ENCODE data around the gene TLL2. TPM values are rescaled to one million over a fixed set of nuclear protein-coding genes. Genes with fewer than 3 reads are reported as not detected.

TLL2 gene
- total RNA-seq, 2 experiments from 2014 or later = 0.05 TPM; not detected in 1

GRCh38 chr10:96411716-96412320 is 101.9 kb downstream of the TLL2 start:
- CTCF ChIA-PET = interaction anchor here (0.7 kb wide), 1 partner anchor 15 kb away, joined by 3 read pairs; no protein-coding TSS in a partner anchor
- H3K27ac Mint-ChIP-seq = no peak overlapping the region
- no peaks in the 10 kb centered on the region for H3K4me1 Mint-ChIP-seq (ENCODE audit: low read depth)
- DNase-seq = no peak
- POLR2A ChIA-PET = no interaction called here
- no peaks in the 10 kb centered on the region for H3K36me3 Mint-ChIP-seq
- peaks cover 21% of the 10 kb centered on the region for H3K27me3 Mint-ChIP-seq
- H3K4me3 Mint-ChIP-seq = no peak overlapping the region
- no peaks in the 10 kb centered on the region for H3K9me3 Mint-ChIP-seq
- intact Hi-C loops (cut with micrococcal nuclease) = no loop called here

GRCh38 chr10:96410296-96410695 is 103.4 kb downstream of the TLL2 start:
- Mint-ChIP-seq H3K27ac (no peak overlapping the region), H3K4me1 (ENCODE audit: low read depth) (no peaks in the 10 kb centered on the region), H3K9me3 (no peaks in the 10 kb centered on the region), H3K4me3 (no peak overlapping the region), H3K27me3 (peaks cover 21% of the 10 kb centered on the region), H3K36me3 (no peaks in the 10 kb centered on the region)
- intact Hi-C loops (cut with micrococcal nuclease) = no loop called here
- CTCF ChIA-PET = interaction anchor here (1.2 to 1.6 kb wide), 2 partner anchors 15 to 35 kb away, joined by 3 to 7 read pairs; no protein-coding TSS in a partner anchor
- DNase-seq = no peak
- POLR2A ChIA-PET = no interaction called here

- no peak overlapping the region for H3K27ac Mint-ChIP-seq
- intact Hi-C loops (cut with micrococcal nuclease) = no loop called here
- H3K4me3 Mint-ChIP-seq = no peak overlapping the region
- no peaks in the 10 kb centered on the region for H3K36me3 Mint-ChIP-seq
- H3K9me3 Mint-ChIP-seq = no peaks in the 10 kb centered on the region
- ChIA-PET POLR2A (no interaction called here), CTCF (no interaction called here)
- peaks cover 21% of the 10 kb centered on the region for H3K27me3 Mint-ChIP-seq
- no peak for DNase-seq
- no peaks in the 10 kb centered on the region for H3K4me1 Mint-ChIP-seq (ENCODE audit: low read depth)
Observed at GRCh38 chr10:96408201-96408600, 105.5 kb downstream of the TLL2 start.

GRCh38 chr10:96407560-96408069 is 106.1 kb downstream of the TLL2 start:
- Mint-ChIP-seq H3K4me3 (no peak overlapping the region), H3K27ac (no peak overlapping the region), H3K27me3 (peaks cover 16% of the 10 kb centered on the region), H3K4me1 (ENCODE audit: low read depth) (no peaks in the 10 kb centered on the region), H3K9me3 (no peaks in the 10 kb centered on the region), H3K36me3 (no peaks in the 10 kb centered on the region)
- no peak for DNase-seq
- CTCF ChIA-PET = interaction anchor here (1.2 kb wide), 1 partner anchor 37 kb away, joined by 3 read pairs; no protein-coding TSS in a partner anchor
- intact Hi-C loops (cut with micrococcal nuclease) = no loop called here
- POLR2A ChIA-PET = no interaction called here

GRCh38 chr10:96406091-96406490 is 107.6 kb downstream of the TLL2 start:
- Mint-ChIP-seq H3K36me3 (no peaks in the 10 kb centered on the region), H3K4me1 (ENCODE audit: low read depth) (no peaks in the 10 kb centered on the region), H3K27me3 (peaks cover 12% of the 10 kb centered on the region), H3K4me3 (no peak overlapping the region), H3K9me3 (no peaks in the 10 kb centered on the region), H3K27ac (no peak overlapping the region)
- POLR2A ChIA-PET = no interaction called here
- intact Hi-C loops (cut with micrococcal nuclease) = no loop called here
- no peak for DNase-seq
- CTCF ChIA-PET = no interaction called here

- no peak for DNase-seq
- no peak overlapping the region for H3K27ac Mint-ChIP-seq
- H3K36me3 Mint-ChIP-seq = no peaks in the 10 kb centered on the region
- POLR2A ChIA-PET = no interaction called here
- no peaks in the 10 kb centered on the region for H3K9me3 Mint-ChIP-seq
- intact Hi-C loops (cut with micrococcal nuclease) = no loop called here
- peaks cover 17% of the 10 kb centered on the region for H3K27me3 Mint-ChIP-seq
- CTCF ChIA-PET = no interaction called here
- H3K4me3 Mint-ChIP-seq = no peak overlapping the region
- no peaks in the 10 kb centered on the region for H3K4me1 Mint-ChIP-seq (ENCODE audit: low read depth)
Observed at GRCh38 chr10:96402417-96403305, 111.1 kb downstream of the TLL2 start.

GRCh38 chr10:96401036-96401435 is 112.7 kb downstream of the TLL2 start:
- H3K27ac Mint-ChIP-seq = no peak overlapping the region
- ChIA-PET POLR2A (no interaction called here), CTCF (interaction anchor here (0.6 kb wide), 1 partner anchor 560 kb away, joined by 3 read pairs; no protein-coding TSS in a partner anchor)
- no peaks in the 10 kb centered on the region for H3K9me3 Mint-ChIP-seq
- intact Hi-C loops (cut with micrococcal nuclease) = no loop called here
- H3K36me3 Mint-ChIP-seq = no peaks in the 10 kb centered on the region
- DNase-seq = no peak
- peaks cover 17% of the 10 kb centered on the region for H3K27me3 Mint-ChIP-seq
- H3K4me3 Mint-ChIP-seq = no peak overlapping the region
- peaks cover 2% of the 10 kb centered on the region for H3K4me1 Mint-ChIP-seq (ENCODE audit: low read depth)

- Mint-ChIP-seq H3K27ac (no peak overlapping the region), H3K4me1 (ENCODE audit: low read depth) (peaks cover 6% of the 10 kb centered on the region), H3K36me3 (no peaks in the 10 kb centered on the region), H3K27me3 (peaks cover 17% of the 10 kb centered on the region), H3K9me3 (no peaks in the 10 kb centered on the region), H3K4me3 (no peak overlapping the region)
- ChIA-PET CTCF (interaction anchor here (0.6 kb wide), 1 partner anchor 559 kb away, joined by 3 read pairs; no protein-coding TSS in a partner anchor), POLR2A (no interaction called here)
- intact Hi-C loops (cut with micrococcal nuclease) = no loop called here
- no peak for DNase-seq
Observed at GRCh38 chr10:96400465-96400864, 113.3 kb downstream of the TLL2 start.

GRCh38 chr10:96397902-96398301 is 115.8 kb downstream of the TLL2 start:
- DNase-seq = no peak
- Mint-ChIP-seq H3K4me3 (no peak overlapping the region), H3K4me1 (ENCODE audit: low read depth) (peaks cover 6% of the 10 kb centered on the region), H3K27ac (no peak overlapping the region), H3K36me3 (no peaks in the 10 kb centered on the region), H3K27me3 (peaks cover 20% of the 10 kb centered on the region), H3K9me3 (no peaks in the 10 kb centered on the region)
- intact Hi-C loops (cut with micrococcal nuclease) = loop anchor here (5.0 kb wide), 1 partner anchor 244 kb away; no protein-coding TSS in a partner anchor
- POLR2A ChIA-PET = no interaction called here
- CTCF ChIA-PET = interaction anchor here (0.6 to 0.9 kb wide), 2 partner anchors 27 to 116 kb away, joined by 3 read pairs; partner anchors contain the start of gene TLL2

- CTCF ChIA-PET = interaction anchor here (0.6 to 3.2 kb wide), 12 partner anchors 14 to 642 kb away, joined by 3 to 19 read pairs (median 4); partner anchors contain the start of gene TLL2
Observed at GRCh38 chr10:96395931-96396877, 117.5 kb downstream of the TLL2 start.

GRCh38 chr10:96390460-96390864 is 123.3 kb downstream of the TLL2 start:
- Mint-ChIP-seq H3K36me3 (no peaks in the 10 kb centered on the region), H3K27ac (no peak overlapping the region), H3K4me3 (no peak overlapping the region), H3K9me3 (no peaks in the 10 kb centered on the region), H3K27me3 (peaks cover 2% of the 10 kb centered on the region), H3K4me1 (ENCODE audit: low read depth) (no peaks in the 10 kb centered on the region)
- CTCF ChIA-PET = interaction anchor here (0.6 to 1.4 kb wide), 2 partner anchors 54 to 122 kb away, joined by 3 read pairs; no protein-coding TSS in a partner anchor
- no peak for DNase-seq
- intact Hi-C loops (cut with micrococcal nuclease) = no loop called here
- POLR2A ChIA-PET = no interaction called here

More at GRCh38 chr10:96395931-96396877, 117.5 kb downstream of the TLL2 start:
- H3K27ac Mint-ChIP-seq = no peak overlapping the region
- no peaks in the 10 kb centered on the region for H3K36me3 Mint-ChIP-seq
- POLR2A ChIA-PET = no interaction called here
- no peaks in the 10 kb centered on the region for H3K9me3 Mint-ChIP-seq
- DNase-seq = peak; percentile 74
- peaks cover 17% of the 10 kb centered on the region for H3K27me3 Mint-ChIP-seq
- no peak overlapping the region for H3K4me3 Mint-ChIP-seq
- intact Hi-C loops (cut with micrococcal nuclease) = loop anchor here (1.0 to 5.0 kb wide), 3 partner anchors 21 to 246 kb away; no protein-coding TSS in a partner anchor
- H3K4me1 Mint-ChIP-seq (ENCODE audit: low read depth) = peaks cover 6% of the 10 kb centered on the region

Data from activated CD4-positive, alpha-beta memory T cell treated with anti-CD3 and anti-CD28 coated beads for 36 hours (primary cell).